Testis (tissue), 2 donors: Measurements from ENCODE around the gene STARD7.

ENCODE experiments used
- POLR2A ChIP-seq: fragments of 450-650 bp; IDR thresholded peaks from one replicate; pipeline ENCODE4 v1.6.1; 2017; ENCODE audit warnings: antibody characterized with exemption, mild to moderate bottlenecking, moderate library complexity
- TF ChIP-seq, protein P1 (sequence below), 3 experiments: fragments of 450-650 bp in 2 of 3; fragments of 200-600 bp in 1 of 3; sonication (generic) in 1 of 3; IDR thresholded peaks; one replicate each; pipeline ENCODE4 v1.5.1; 2016 to 2019; ENCODE audit warnings: antibody characterized with exemption in 3 of 3, mild to moderate bottlenecking in 2 of 3, moderate library complexity in 1 of 3

- TF ChIP-seq, protein P1, sequence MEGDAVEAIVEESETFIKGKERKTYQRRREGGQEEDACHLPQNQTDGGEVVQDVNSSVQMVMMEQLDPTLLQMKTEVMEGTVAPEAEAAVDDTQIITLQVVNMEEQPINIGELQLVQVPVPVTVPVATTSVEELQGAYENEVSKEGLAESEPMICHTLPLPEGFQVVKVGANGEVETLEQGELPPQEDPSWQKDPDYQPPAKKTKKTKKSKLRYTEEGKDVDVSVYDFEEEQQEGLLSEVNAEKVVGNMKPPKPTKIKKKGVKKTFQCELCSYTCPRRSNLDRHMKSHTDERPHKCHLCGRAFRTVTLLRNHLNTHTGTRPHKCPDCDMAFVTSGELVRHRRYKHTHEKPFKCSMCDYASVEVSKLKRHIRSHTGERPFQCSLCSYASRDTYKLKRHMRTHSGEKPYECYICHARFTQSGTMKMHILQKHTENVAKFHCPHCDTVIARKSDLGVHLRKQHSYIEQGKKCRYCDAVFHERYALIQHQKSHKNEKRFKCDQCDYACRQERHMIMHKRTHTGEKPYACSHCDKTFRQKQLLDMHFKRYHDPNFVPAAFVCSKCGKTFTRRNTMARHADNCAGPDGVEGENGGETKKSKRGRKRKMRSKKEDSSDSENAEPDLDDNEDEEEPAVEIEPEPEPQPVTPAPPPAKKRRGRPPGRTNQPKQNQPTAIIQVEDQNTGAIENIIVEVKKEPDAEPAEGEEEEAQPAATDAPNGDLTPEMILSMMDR (IDR thresholded peaks at IDR 0.05), result no peak
- TF ChIP-seq POLR2A, result no peak
These were observed 73.0 kb downstream of the STARD7 start for GRCh38 chr2:96135621-96136020.
